Activated CD4-positive, alpha-beta T cell treated with anti-CD3 and anti-CD28 coated beads, Interleukin-2, Interleukin-4, amounts not matched to agents 100 ng/mL and 50 ng/mL, durations not matched to agents 16 hours and 8 hours (primary cell): ENCODE results near the gene WASF2.
"Not testable (repeated sequence)": the region's sequence is repeated elsewhere in the genome, so short reads cannot be mapped to it uniquely, and the experiment has no call there.

Experiments used
- DNase-seq: peaks from one replicate; pipeline ENCODE4 v3.0.0-alpha.2; 2020; ENCODE audit warnings: low spot score

Gene WASF2

DNA sequence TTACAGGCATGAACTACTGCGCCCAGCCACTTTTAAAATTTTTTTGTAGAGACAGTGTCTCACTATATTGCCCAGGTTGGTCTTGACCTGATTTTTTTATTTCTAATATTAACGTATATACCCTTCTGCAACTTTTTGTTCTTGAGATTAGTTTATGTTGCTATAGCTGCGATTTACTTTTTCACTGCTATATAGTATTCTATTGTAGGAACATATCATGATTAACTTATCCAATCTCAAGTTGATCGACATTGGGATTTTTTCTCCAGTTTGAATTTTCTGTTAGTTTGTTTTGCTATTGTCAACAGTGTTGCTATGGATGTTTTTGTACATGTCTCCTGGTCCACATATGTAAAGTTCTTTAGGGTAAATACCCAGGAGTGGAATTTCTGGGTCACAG is 35.4 kb downstream of the WASF2 start:
- no peak for DNase-seq

DNA sequence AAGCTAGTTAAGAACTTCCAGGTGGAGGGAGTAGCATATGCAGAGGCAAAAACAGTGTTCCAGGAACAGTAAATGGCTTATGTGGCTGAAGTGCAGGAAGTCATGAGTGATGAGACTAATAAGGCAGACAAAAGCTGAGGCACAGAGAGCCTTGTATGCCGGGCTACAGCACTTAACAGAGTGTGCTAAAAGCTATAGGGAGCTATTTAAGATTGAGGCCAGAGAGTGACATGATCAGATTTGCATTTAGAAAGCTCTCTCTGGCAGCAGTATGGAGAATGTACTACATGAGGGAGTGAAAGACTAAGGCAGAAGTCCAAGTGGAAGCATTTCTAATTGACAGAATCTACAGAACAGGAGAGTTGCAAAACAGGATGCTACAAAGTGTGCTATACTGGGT is 38.6 kb downstream of the WASF2 start:
- no peak for DNase-seq

DNA sequence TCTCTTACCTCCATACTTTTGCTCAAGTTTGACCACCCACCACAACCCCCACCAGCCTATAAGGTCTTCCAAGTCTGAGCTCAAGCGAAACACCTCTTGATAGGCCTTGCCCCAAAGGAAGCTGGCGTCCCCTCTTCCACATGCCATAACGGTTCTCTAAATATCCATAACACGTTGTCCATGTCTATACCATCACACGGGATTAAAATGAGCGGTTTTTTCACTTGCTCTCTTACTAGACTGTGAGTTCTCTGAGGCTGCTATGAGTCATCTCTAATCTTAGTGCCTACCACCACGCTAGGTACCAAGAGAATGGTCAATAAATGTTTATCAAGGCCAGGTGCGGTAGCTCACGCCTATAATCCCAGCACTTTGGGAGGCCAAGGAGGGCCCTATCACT is 41.0 kb downstream of the WASF2 start:
- DNase-seq, result no peak

DNA sequence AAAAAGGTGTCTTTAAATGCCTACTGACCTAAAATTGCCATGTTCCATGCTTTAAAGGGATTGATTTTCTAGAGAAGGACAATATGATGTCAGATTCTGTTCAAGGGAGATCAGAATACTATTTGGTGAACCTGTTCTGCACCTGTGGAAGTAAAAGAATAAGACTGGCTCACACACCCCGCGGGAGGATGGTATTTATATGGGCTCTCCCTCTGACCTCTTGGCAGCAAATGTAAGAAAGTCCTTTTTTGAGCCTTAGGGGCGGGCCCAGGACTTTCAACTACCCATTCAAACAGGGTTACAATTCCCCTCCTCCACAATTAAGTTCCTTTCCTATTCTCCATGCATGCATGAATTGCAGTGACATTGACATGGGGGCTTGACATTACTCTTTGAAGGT is 42.1 kb downstream of the WASF2 start:
- no peak for DNase-seq

DNA sequence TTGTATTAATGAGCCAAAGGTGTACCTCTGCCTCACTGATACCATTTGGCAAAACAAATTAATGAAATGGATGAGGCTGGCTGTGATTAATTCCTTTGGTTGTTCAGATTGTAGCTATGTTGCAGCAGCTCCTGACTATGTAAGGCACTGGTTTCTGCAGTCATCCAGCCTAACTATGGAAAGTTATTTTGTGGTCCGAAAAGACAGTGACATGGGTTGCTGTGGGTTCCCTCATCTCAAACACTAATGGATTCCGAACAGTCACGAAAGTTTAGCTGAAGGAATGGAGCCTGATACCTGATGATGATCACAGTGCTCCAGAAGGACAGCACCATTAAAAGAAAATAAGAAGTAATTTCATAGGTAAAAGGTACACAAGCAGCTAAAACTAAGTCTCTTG is 42.6 kb downstream of the WASF2 start:
- DNase-seq, result no peak

DNA sequence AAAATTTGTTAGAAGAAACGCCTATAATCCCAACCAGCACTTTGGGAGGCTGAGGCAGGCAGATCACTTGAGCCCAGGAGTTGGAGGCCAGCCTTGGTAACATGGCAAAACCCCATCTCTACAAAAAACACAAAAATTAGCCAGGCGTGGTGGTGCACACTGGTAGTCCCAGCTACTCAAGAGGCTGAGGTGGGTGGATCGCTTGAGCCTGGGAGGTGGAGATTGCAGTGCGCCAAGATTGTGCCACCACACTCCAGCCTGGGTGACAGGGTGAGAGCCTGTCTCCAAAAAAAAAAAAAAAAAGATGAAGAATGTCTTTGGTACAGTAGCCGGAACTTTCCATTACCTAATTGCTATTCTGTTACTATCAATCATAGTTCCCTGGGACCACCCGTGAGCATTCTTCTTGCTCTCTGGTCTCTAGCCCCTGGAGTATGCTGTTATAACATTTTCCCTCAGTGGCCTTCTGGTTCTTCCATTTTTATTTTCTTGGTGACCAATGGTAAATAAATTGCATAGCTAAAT is 43.4 kb downstream of the WASF2 start:
- no peak for DNase-seq

DNA sequence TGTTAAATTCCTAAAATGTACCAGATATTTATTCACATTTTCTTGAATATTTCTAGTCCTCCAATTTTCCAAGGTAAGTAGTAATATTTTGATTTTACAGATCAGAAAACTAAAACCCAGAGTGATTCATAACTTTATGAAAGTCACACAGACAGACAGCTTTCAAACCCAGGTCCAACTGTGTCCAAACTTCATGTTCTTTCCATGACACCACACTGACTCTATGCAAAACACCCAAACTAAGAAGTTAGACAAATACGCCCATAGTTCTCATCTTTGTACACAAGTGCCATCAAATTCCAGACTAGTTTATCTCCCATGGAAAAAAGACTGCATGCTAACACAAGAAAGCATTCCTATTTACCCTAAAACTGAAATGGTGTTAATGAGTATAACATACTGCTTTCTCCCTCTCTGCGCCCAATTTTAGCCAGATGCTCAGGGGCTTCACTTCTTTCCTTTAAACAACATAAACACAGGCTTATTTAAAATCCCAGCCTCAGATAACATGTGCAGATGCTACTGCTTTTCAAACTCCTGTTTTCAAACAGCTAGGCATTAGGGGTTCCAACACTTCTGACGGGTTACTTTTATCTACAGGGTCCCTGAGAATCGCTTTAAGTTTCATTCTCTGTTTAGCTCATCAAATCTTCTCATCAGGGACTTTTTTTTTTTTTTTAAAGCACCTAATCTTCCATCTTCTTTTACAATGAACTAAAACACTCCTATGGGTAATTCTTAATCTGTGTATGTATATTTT is 44.6 kb downstream of the WASF2 start:
- DNase-seq, result peak; percentile 78

DNA sequence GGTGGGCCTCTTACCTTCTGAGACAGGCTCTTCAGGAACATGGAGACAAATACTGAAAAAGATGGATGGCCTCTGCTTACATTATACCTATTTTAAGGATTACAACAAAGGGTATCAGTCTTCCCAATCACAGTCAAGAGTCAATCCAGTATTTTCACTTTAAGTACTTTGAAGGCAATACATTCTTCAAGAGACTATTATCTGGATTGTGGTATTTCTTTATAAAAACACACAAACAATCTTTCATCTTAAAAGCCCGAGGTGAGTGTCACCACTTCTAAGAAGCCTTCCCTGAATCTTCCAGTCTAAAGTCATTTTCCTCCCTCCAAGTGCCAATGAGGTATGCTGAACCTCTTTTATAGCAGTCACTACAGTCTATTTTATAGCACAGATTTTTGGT is 45.3 kb downstream of the WASF2 start:
- DNase-seq, result peak; percentile 49

DNA sequence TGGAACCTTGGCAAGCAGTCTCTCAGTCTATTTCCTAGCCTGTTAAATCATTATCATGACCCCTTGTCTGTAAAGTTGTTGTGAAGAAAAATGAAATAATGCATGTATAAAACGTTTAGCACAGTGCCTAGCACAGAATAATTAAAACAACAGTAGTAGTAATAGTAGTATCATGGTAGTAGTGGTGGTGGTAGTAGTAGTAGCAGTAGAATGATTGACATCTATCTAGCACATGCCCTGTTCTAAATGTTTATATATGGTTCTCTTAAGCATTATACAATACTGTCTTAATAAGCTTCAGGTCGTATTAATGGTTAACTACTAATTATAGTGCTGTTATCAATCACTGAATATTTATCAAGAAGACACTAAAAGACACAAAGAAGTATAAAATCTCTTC is 50.8 kb downstream of the WASF2 start:
- DNase-seq, result no peak

DNA sequence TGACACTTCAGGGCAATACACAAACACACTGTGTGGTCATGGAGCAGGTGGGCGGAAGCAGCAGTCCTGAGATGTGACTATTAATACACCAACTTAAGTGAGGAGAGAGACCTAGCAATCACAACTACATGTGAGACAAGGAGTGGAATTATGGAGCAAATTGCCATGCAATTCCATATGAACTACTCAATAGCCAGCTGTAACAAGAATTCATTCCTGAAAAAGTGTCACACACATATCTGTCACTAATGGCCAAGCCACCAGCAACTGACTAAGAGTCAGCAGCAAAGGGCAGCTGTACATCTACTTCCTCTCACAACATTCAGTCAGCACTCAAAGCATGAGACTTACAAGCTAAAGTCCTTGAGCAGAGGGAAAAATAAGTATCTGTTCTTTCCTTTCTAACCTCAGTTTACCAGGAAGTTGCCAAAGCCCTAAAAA is 51.3 kb downstream of the WASF2 start:
- no peak for DNase-seq

DNA sequence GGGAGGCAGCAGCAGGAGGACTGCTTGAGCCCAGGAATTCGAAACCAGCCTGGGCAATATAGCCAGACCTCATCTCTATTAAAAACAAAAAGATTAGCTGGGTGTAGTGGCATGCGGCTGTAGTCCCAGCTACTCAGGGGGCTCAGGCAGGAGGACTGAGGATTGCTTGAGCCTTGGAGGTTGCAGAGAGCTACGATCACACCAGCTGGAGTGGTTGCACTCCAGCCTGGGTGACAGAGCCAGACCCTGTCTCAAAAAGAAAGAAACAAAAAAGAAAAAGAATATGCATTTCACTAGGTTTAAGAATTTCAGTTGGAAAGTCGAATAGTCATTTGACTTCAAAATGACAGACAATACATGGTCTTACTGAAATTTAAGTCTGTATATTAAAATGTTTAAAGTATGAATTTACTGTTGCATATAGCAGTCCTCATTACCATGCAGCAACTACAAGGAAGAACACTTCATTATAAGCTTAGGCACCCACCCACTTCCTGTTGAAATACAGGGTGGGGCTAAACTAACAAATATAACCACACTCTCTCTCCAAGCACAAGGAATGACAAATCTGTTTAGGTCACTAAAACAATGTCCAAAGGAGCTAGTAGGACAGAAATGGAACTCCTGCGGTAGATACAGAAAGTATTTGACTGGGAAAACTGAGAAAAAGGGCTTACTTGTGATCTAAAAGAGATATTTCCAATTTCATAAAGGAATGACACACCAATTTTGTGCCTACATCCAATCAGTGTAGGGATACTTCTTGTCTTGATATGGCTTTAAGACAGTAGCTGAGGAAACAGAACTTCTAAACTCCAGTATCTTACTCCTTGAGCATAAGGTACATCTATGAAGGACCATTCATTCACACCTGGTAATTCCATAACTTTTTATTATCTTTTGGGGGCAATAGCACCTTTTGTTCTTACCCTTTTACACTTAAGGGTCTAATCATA is 53.5 kb downstream of the WASF2 start:
- DNase-seq, result no peak

DNA sequence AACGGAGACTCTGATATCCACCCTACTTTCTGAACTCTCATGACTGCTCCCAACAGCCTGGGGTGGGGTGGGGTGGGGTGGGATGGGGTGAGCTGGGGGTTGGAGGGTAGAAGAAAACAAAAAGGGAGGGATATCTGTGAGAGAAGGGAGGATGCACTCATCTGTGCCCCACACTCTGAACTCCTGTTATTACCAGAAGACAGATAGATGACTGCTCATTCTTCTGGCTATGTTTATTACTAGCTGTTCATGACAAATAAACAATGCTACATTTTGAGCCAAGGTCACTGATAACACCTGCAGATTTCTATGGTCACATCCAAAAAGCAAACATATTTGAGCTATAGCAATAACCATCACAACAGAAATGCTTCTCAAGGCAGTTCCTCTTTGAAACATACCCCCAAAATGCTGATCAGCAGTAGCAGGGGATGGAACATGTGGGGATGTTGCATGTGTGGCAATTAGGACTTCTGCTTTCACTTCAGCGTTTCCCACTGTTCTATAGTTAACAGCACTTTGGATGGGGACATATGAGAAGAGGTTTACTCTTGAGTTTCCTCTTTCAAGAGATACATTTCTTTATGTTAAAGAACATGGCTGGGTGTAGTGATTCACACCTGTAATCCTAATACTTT is 54.3 kb downstream of the WASF2 start:
- no peak for DNase-seq

DNA sequence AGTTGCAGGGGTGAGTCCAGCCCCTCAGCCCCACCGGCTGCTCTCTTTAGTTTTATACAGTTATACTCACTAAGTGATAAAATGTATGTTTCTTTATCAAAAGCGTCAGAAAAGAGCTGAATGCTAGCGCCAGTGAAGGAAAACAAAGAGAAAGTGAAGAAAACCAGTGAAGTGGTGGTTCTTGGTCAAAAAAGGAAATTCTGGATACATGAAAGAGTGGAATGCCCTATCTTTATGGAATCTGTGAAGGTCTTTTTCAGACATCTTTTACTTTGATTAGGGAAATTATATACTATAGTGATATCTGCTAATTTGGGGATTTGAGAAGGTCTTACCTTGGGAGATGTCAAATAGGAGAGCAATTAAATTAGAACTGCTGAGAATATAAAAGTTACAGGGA is 56.3 kb downstream of the WASF2 start:
- DNase-seq, result no peak

DNA sequence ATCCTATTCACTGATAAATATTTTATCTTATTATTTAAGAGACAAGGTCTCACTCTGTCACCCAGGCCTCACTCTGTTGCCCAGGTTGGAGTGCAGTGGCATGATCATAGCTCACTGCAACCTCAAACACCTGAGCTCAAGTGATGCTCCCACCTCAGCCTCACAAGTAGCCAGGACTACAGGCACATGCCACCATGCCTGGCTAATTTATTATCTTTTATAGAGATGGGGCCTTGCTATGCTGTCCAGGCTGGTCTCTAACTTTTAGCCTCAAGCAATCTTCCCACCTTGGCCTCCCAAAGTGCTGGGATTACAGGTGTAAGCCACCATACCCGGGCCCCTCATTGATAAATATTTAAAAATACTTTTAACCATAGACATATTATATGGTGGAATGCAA is 57.2 kb downstream of the WASF2 start:
- DNase-seq, result not testable (repeated sequence)

DNA sequence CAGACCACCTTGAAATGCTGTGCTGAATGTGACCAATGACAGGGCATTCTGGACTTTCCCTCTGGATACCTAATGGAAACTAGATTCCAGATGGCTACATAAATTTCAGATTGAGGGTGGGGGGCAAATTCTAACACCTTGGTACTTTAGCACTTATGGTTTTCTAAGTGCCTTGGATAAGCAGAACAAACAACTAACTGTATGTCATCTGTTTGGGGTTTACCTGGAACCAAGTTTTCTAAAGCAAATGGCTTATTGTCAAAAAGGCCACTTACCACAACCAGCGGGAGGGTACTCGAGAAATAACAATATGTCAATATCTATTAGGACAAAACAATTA is 58.4 kb downstream of the WASF2 start:
- no peak for DNase-seq

DNA sequence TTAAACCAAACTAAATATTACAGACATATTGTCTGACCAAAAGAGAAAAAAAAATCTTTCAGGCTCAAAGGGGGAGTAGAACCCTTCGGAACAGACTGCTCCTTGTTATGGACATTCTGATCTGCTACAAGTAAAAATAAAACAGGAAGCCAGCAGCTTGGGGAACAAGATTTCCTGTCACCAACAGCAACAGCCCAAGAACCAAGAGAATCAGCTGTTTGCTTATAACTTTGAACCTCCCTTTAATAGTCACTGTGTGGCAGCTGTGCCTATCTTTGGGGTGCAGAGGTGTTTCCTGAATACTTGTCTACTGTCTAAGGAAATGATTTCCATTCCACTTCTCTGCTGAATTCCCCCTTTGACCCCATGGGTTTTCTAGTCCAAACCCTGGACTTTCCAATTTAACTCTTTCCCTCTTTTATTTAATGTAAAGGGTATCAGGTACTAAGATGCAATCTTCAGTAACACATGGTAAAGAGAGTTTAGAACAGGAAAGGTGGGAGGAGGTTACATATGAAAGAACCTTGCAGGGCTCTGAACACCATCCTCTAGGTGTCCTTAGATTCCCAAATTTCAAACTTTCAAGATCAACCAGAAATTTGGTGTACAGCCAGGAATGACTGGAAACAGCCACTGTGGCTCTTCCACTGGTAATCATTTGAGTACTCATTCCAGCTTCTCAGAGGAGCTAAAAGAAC is 58.9 kb downstream of the WASF2 start:
- DNase-seq, result no peak

DNA sequence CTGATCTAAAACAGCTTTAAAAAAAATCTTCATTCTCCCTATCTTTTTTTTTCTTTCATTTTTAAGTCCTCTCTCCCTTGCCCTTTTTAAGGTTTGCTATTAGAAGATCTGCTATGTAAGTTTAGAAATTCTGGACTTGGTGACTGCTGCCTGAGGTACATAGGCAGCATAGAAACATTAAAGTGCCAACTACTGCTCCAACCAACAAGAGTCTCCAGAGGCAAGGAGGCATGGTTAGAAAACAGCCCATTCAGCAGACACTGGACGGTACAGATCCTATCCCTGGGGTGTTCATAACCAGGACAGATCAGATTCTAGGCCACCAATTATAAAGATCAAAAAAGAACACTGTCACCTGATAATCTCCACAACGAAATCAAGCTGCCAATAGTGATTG is 60.9 kb downstream of the WASF2 start:
- no peak for DNase-seq

DNA sequence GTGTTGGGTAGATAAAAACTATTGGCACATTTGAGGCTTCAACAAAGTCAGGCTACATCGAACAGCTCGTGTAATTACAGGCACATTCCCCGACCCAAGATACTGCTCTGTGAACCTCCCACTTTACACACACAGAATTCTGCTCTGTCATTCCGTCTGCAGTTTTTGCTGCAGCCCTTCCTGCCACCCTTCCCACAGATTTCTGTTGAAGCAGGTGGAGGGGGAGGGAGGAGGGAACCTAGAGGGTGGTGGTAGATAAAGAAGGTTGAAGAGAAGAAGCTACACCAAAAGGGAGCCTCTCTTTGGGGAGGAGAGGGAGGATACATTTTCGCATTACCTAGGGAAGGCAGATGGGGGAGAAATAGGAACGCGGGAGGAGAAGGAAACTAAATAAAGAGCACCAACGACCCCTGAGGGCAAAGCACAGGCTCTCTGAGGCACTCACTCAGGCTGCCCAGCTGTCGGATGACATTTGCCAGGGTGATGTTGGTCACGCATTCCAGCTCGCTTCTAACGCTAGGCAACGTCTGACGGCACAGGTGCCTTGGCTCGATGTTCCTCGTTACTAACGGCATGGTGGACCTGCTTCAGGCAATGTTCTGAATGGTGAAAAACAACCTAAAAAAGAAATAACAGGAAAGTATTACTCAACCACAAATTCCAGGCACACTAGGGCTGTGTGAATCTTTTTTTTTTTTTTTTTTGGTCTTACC is 61.5 kb downstream of the WASF2 start:
- peak; percentile 50 for DNase-seq

DNA sequence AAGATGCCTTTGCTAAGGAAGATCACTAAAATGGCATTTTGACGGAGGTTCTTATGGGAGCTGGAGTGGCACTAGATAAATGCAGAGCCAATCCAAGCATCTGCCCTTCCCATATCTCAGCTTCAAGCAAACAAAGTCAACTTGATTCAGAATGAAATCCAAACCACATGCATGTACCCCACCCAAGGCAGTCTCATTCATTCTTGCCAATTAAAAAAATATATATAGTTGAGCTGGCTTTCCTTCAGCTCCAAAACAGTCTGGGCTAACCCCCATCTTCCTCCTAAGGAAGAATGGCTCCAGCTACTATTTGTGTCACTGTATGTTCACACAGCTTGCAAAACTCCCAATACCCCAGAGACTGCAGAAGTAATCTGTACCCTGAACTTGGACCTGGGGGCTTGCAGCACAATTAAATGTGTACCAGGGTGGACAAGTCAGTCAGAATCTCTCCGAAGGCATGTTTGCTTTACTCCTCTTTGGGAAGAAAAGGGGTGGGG is 62.1 kb downstream of the WASF2 start:
- no peak for DNase-seq

DNA sequence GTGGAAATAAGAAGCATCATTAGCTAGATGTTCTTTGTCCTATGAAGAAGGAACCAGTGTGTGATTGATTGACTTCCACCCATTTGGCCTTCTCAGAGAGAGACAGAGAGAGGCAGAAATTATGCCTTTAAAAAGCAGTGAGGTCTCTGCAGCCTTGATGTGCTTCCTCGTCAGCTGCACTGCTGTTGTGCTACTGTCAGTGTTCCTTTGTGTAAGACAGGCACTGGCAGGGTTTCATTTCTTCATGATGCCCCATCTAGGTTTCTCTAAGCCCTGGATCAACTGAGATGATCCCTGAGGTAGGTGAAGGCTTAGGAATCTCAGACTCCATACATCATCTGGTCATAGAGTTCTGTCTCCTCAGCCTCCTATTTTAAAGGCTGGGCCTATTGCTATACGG is 62.6 kb downstream of the WASF2 start:
- no peak for DNase-seq

DNA sequence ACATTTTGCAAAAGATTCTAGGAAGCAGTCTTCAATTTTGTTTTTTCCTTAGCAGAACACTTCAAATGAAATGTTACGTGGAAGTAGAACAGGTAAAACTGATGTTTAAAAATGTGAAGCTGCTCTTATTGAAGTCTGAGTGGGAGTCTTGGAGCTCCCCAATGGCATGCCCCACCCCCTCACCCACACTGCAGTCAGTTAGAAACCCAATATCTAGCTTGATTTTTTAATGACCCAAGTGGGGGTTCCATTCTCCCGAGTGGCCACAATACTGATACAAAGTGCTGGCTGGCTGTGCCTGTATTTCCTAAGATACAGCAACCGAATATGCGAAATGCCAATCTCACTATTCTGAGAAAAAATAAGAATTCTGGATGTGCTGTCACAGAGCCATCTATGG is 66.3 kb downstream of the WASF2 start:
- no peak for DNase-seq
